ENCODE measurements around the gene FMN2.
A peak's percentile ranks its signal among the peaks of the same experiment; 100 is the strongest.
"Not testable (repeated sequence)": the region's sequence is repeated elsewhere in the genome, so short reads cannot be mapped to it uniquely, and the experiment has no call there.

The FMN2 gene

GRCh38 chr1:240320659-240321058, 229.0 kb downstream of the FMN2 start:
- no peak for DNase-seq

- no peak for DNase-seq
These were observed 231.3 kb downstream of the FMN2 start for GRCh38 chr1:240322943-240323342.

GRCh38 chr1:240328382-240328781, 236.7 kb downstream of the FMN2 start:
- not testable (repeated sequence) for DNase-seq

- no peak for DNase-seq
These were observed 237.8 kb downstream of the FMN2 start for GRCh38 chr1:240329443-240329842.

- no peak for DNase-seq
These were observed 241.0 kb downstream of the FMN2 start for GRCh38 chr1:240332672-240333071.

GRCh38 chr1:240337781-240338180, 246.1 kb downstream of the FMN2 start:
- no peak for DNase-seq

GRCh38 chr1:240338837-240339236, 247.2 kb downstream of the FMN2 start:
- no peak for DNase-seq

- no peak for DNase-seq
These were observed 249.9 kb downstream of the FMN2 start for GRCh38 chr1:240341365-240342250.

- DNase-seq, result no peak
These were observed 250.6 kb downstream of the FMN2 start for GRCh38 chr1:240342251-240342625.

GRCh38 chr1:240343045-240343444, 251.4 kb downstream of the FMN2 start:
- DNase-seq, result no peak

GRCh38 chr1:240343966-240344365, 252.3 kb downstream of the FMN2 start:
- DNase-seq, result no peak

- DNase-seq, result no peak
These were observed 253.2 kb downstream of the FMN2 start for GRCh38 chr1:240344918-240345317.

- no peak for DNase-seq
These were observed 258.0 kb downstream of the FMN2 start for GRCh38 chr1:240349695-240350094.

GRCh38 chr1:240350910-240351331, 259.2 kb downstream of the FMN2 start:
- DNase-seq, result no peak

GRCh38 chr1:240351690-240352089, 260.0 kb downstream of the FMN2 start:
- DNase-seq, result no peak

- peak in 1 of 3 donors; percentile 3 for DNase-seq
These were observed 261.1 kb downstream of the FMN2 start for GRCh38 chr1:240352769-240353168.

- no peak for DNase-seq
These were observed 264.9 kb downstream of the FMN2 start for GRCh38 chr1:240356568-240356967.

GRCh38 chr1:240362046-240362445, 270.4 kb downstream of the FMN2 start:
- no peak for DNase-seq

GRCh38 chr1:240362826-240363225, 271.1 kb downstream of the FMN2 start:
- no peak for DNase-seq

- no peak for DNase-seq
These were observed 271.6 kb downstream of the FMN2 start for GRCh38 chr1:240363315-240363714.

- no peak for DNase-seq
These were observed 272.2 kb downstream of the FMN2 start for GRCh38 chr1:240363914-240364313.

GRCh38 chr1:240366636-240367035, 275.0 kb downstream of the FMN2 start:
- no peak for DNase-seq

- DNase-seq, result no peak
These were observed 293.9 kb downstream of the FMN2 start for GRCh38 chr1:240385551-240385950.

- no peak for DNase-seq
These were observed 294.6 kb downstream of the FMN2 start for GRCh38 chr1:240385985-240386978.

All from suppressor macrophage treated with lipopolysaccharide for 1 hour (primary cell).